ENCODE measurements around the gene RIOK1. TPM values are rescaled to one million over a fixed set of nuclear protein-coding genes. Genes with fewer than 3 reads are reported as not detected.

The RIOK1 gene
- total RNA-seq, 4 donors from 2014 or later: 11.1 to 21.0 (median 13.5) TPM

DNA sequence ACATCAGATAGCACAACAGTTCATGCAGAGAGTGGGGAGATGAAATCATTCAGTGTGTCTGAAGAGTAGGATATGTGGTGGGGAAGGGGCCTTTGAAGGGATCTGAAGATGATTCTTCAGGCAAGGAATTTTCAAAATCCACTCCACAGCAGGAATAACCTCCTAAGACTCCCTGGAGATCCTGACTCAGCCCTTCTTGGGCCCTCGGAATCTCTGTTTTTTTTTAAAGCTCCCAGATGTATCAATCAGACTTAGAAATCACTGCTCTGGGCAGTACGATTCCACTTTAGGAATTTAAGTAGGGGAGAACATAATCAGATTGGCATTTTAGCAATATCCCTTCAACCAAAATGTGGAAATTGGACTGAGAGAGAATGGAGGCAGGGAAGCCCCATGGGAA is 55.5 kb downstream of the RIOK1 start:
- Histone ChIP-seq H3K27me3 (peaks cover 33% of the 10 kb centered on the region), H3K4me1 (no peaks in the 10 kb centered on the region), H3K9me3 (no peaks in the 10 kb centered on the region), H3K4me3 (no peak overlapping the region), H3K27ac (no peak overlapping the region), H3K36me3 (no peaks in the 10 kb centered on the region)
- TF ChIP-seq POLR2A (IDR thresholded peaks at IDR 0.05): no peak
- TF ChIP-seq POLR2AphosphoS5 (IDR thresholded peaks at IDR 0.05): no peak
- no peak for TF ChIP-seq EP300 (IDR thresholded peaks at IDR 0.05)
- TF ChIP-seq, protein P1, sequence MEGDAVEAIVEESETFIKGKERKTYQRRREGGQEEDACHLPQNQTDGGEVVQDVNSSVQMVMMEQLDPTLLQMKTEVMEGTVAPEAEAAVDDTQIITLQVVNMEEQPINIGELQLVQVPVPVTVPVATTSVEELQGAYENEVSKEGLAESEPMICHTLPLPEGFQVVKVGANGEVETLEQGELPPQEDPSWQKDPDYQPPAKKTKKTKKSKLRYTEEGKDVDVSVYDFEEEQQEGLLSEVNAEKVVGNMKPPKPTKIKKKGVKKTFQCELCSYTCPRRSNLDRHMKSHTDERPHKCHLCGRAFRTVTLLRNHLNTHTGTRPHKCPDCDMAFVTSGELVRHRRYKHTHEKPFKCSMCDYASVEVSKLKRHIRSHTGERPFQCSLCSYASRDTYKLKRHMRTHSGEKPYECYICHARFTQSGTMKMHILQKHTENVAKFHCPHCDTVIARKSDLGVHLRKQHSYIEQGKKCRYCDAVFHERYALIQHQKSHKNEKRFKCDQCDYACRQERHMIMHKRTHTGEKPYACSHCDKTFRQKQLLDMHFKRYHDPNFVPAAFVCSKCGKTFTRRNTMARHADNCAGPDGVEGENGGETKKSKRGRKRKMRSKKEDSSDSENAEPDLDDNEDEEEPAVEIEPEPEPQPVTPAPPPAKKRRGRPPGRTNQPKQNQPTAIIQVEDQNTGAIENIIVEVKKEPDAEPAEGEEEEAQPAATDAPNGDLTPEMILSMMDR (IDR thresholded peaks at IDR 0.05): no peak
- 35 to 66% methylated on average over 2 of the region's 2 CpGs for WGBS, 2 donors (ENCODE audit: low coverage in 1 of 2)
- no peak for ATAC-seq

DNA sequence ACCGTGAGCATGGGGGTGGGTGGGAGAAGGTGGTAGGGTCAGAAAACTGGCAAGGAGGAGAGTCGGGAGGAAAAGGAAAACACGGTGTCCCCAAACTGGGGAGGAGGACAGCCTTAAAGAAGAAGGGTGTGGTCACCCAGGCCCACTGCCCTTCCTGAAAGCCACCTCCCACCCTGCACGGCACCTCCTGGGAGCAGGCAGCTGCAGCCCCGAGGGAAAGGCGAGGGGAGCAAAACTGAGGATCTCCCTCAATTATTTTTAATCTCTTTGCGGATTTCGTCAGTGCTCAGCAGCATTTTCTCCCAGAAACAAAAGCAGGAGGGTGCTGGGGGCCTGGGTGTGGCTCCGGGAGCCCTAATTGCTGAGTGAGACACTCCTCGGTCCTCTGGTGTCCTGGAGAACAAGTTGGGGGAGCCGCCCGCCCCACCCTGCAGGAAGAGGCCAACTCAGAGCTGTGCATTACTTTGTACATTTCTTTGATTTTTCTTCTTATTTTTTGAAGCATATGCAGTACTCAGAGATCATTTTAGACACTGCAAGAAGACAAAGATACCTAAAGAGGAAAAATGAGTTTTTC is 56.4 kb downstream of the RIOK1 start:
- Histone ChIP-seq H3K4me1 (no peaks in the 10 kb centered on the region), H3K36me3 (no peaks in the 10 kb centered on the region), H3K9me3 (no peaks in the 10 kb centered on the region), H3K27ac (no peak overlapping the region), H3K27me3 (peaks cover 28% of the 10 kb centered on the region), H3K4me3 (no peak overlapping the region)
- 66 to 71% methylated on average over 5 to 11 of the region's 12 CpGs for WGBS, 2 donors (ENCODE audit: low coverage in 1 of 2)
- TF ChIP-seq POLR2AphosphoS5 (IDR thresholded peaks at IDR 0.05): no peak
- no peak for TF ChIP-seq EP300 (IDR thresholded peaks at IDR 0.05)
- TF ChIP-seq, protein P1 (IDR thresholded peaks at IDR 0.05): no peak
- no peak for TF ChIP-seq POLR2A (IDR thresholded peaks at IDR 0.05)
- no peak for ATAC-seq

DNA sequence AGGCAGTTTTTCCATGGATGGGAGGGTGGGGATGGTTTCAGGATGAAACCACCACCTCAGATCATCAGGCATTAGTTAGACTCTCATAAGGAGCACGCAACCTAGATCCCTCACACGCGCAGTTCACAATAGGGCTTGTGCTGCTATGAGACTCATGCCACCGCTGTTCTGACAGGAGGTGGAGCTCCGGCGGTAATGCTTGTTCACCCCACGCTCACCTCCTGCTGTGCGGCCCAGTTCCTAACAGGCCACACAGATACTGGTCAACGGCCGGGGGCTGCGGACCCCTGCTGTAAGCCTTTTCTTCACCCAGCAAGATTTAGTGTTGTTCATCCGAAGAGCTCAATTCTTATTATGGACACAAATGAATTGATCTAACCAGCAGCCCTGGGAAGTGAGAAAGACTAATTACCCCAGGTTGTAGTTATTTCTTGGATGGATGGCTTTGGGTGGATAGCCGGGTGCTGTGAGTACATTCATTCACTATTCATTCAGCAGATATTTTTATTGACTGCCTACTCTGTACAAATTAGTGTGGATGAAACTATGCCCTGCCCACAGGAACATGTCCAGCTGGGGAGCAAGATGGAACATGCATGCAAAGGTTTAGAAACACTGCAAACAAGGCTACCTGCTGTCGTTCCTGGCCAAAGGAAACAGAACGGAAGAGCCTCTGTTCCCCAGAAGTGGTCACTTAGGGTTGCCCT is 57.2 kb downstream of the RIOK1 start:
- Histone ChIP-seq H3K27ac (no peak overlapping the region), H3K36me3 (no peaks in the 10 kb centered on the region), H3K4me1 (no peaks in the 10 kb centered on the region), H3K9me3 (no peaks in the 10 kb centered on the region), H3K27me3 (peaks cover 22% of the 10 kb centered on the region), H3K4me3 (no peak overlapping the region)
- WGBS, 2 donors (ENCODE audit: low coverage in 1 of 2): 69 to 76% methylated on average over 4 to 6 of the region's 15 CpGs
- no peak for ATAC-seq
- TF ChIP-seq POLR2A (IDR thresholded peaks at IDR 0.05) (no peak), POLR2AphosphoS5 (IDR thresholded peaks at IDR 0.05) (no peak), EP300 (IDR thresholded peaks at IDR 0.05) (no peak)
- TF ChIP-seq, protein P1 (IDR thresholded peaks at IDR 0.05): no peak

DNA sequence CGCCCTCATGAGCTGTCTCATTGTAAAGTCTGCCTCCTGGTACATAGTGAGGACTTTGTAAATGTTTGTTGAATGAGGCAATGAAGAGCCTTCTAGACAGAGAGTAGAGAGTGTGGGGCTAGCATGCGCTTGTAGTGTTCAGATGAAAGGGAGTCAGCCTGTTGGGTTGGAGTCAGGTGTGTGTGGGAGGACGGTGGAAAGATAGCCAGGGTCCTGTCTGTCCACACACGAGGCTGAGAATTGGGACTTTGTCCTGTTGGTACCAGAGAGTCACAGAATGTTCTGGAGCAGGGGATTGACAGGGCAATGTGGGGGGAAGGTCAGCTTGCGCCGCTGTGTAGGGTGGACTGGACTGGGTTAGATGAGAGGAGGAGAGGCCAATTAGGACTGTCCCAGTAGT is 58.6 kb downstream of the RIOK1 start:
- 88 to 96% methylated on average over 3 to 6 of the region's 6 CpGs for WGBS, 2 donors (ENCODE audit: low coverage in 1 of 2)
- no peaks in the 10 kb centered on the region for H3K9me3 ChIP-seq
- no peak for TF ChIP-seq POLR2A (IDR thresholded peaks at IDR 0.05)
- TF ChIP-seq POLR2AphosphoS5 (IDR thresholded peaks at IDR 0.05): no peak
- TF ChIP-seq EP300 (IDR thresholded peaks at IDR 0.05): no peak

DNA sequence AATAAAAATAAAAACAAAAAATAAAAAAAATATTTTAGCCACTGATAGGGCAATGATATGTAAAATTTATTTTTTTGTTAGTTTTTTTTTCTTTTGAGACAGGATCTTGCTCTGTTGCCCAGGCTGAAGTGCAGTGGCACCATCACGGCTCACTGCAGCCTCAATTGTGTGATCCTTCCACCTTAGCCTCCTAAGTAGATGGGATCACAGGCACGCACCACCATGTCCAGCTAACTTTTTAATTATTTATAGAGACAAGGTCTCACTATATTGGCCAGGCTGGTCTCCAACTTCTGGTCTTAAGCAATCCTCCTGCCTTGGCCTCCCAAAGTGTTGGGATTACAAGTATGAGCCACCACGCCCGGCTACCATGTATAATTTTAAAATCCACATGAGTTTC is 59.4 kb downstream of the RIOK1 start:
- 78 to 92% methylated on average over 4 of the region's 4 CpGs for WGBS, 2 donors (ENCODE audit: low coverage in 1 of 2)
- ATAC-seq: no peak
- H3K4me1 ChIP-seq: no peaks in the 10 kb centered on the region
- H3K9me3 ChIP-seq: no peaks in the 10 kb centered on the region
- H3K27me3 ChIP-seq: peaks cover 22% of the 10 kb centered on the region
- no peak overlapping the region for H3K27ac ChIP-seq
- TF ChIP-seq POLR2A (IDR thresholded peaks at IDR 0.05) (no peak), EP300 (IDR thresholded peaks at IDR 0.05) (no peak), POLR2AphosphoS5 (IDR thresholded peaks at IDR 0.05) (no peak)
- TF ChIP-seq, protein P1 (IDR thresholded peaks at IDR 0.05): no peak
- no peak overlapping the region for H3K4me3 ChIP-seq
- H3K36me3 ChIP-seq: no peaks in the 10 kb centered on the region

More for the DNA sequence above, 58.6 kb downstream of the RIOK1 start:
- Histone ChIP-seq H3K4me1 (no peaks in the 10 kb centered on the region), H3K27me3 (peaks cover 22% of the 10 kb centered on the region), H3K27ac (no peak overlapping the region), H3K36me3 (no peaks in the 10 kb centered on the region), H3K4me3 (no peak overlapping the region)
- ATAC-seq: no peak
